GM18507 (cell line): ENCODE data around the gene MTRF1.
"Not testable (repeated sequence)": the region's sequence is repeated elsewhere in the genome, so short reads cannot be mapped to it uniquely, and the experiment has no call there.

ENCODE experiments used
- DNase-seq: peaks from one replicate; pipeline ENCODE4 v3.0.0; 2011; ENCODE audit warnings: low read depth; ENCODE audit not compliant: insufficient read length; ENCODE audit errors: extremely low spot score
- FAIRE-seq: peaks from 2 replicates; lab custom pipeline; 2011; peaks lifted over from hg19 to GRCh38; lab: Jason Lieb, UNC

Gene MTRF1

GRCh38 chr13:41284512-41285288 lies 21.3 kb upstream of the MTRF1 start:
- FAIRE-seq (no peak), DNase-seq (no peak)

DNA sequence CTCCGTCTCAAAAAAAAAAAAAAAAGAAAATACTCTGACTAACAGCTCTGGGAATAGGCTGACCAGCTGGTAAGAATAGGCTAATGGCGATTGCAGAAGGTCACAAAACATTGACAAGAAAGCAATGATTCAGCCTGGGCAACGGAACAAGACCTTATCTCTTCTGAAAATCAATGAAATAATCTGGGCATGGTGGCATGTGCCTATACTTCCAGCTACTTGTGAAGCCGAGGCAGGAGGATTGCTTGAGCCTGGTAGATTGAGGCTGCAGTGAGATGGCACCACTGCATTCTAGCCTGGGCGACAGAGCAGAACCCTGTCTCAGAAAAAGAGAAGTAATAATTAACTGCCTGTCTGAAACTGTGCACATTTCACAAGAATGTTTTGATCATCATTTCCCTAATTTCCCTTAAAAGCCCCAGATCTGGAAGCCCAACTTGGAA lies 18.8 kb upstream of the MTRF1 start:
- FAIRE-seq, result peak; percentile 12
- no peak for DNase-seq

- not testable (repeated sequence) for DNase-seq, FAIRE-seq
These were observed 15.8 kb upstream of the MTRF1 start for GRCh38 chr13:41279156-41279555.

DNA sequence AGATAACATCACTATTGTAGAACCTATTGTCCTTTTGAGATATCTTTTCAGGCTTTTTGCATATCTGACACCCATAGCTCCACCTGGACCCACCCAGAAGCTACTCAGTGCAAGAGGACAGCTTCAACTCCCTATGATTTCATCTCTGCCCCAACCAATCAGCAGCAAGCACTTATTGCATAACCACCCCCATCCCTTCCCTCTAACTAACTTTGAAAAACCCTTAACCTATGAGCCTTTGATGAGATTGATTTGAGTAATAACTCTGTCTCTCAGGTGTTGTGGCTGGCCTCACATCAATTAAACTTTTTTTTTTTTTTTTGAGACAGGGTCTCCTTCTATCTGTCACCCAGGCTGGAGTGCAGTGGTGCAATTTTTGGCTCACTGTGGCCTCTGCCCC lies 13.4 kb upstream of the MTRF1 start:
- FAIRE-seq (no peak), DNase-seq (no peak)

GRCh38 chr13:41274881-41275280 lies 11.5 kb upstream of the MTRF1 start:
- DNase-seq (no peak), FAIRE-seq (no peak)

DNA sequence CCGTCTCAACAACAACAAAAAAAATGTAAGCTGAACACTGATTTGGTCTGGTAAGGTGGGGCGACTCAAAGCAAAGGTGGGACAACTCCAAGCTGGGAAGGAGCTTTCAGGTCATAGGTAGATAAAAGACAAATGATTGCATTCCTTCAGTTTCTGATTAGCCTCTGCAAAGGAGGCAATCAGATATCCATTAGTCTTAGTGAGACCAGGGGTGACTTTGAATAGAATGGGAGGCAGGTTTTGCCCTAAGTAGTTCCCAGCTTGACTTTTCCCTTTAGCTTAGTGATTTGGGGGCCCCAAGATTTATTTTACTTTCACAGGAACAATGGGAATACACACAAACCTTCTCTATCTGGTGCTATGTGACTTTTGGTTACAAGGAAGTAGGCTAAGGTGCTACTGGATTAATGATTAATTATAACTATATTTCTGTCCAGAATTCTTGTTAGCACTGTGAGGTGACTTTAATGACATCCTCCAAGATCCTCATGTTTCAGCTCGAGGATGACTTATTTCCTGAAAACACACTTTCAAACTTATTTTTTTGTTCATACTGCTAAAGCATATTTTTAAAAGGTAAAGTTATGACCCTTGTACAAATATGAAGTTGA lies 10.6 kb upstream of the MTRF1 start:
- DNase-seq (no peak), FAIRE-seq (no peak)

GRCh38 chr13:41271456-41272285 lies 8.3 kb upstream of the MTRF1 start:
- FAIRE-seq (peak; percentile 80), DNase-seq (no peak)

DNA sequence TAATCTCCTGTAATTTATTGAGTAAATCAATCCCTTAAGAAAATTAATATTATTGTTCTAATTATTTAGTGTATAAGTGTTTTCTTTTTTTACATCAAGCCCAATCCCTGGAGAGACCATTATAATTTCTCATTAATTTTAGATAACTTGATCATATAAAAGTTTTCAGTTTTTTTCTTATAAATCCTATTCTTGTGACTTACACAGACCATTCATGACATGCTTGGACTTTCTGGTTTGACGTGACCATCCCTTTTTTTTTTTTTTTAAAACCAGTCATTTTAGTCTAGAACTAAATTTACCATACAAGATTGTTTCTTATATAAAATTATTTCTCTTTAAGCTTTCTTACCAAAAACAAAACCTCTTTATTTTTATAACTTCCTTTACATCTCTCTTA lies 5.4 kb upstream of the MTRF1 start:
- FAIRE-seq (no peak), DNase-seq (no peak)

DNA sequence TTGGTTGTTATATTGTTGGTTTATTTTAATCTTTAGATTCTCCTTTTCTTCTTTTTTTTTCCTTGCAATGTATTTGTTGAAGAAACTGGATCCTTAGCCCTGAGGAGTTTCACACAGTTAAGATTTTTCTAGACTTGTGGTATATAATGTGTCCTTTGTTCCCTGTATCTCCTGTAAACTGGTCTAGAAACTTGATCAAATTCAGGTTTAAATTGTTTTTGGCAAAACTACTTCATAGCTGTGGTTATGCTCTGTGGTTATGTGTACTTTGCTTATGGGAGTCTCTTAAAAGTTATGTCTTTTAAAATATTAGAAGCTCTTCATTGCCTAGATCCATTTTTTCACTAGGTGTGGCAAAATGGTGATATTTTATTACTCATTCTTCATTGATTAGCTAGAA lies 3.7 kb upstream of the MTRF1 start:
- no peak for DNase-seq
- FAIRE-seq, result no peak

DNA sequence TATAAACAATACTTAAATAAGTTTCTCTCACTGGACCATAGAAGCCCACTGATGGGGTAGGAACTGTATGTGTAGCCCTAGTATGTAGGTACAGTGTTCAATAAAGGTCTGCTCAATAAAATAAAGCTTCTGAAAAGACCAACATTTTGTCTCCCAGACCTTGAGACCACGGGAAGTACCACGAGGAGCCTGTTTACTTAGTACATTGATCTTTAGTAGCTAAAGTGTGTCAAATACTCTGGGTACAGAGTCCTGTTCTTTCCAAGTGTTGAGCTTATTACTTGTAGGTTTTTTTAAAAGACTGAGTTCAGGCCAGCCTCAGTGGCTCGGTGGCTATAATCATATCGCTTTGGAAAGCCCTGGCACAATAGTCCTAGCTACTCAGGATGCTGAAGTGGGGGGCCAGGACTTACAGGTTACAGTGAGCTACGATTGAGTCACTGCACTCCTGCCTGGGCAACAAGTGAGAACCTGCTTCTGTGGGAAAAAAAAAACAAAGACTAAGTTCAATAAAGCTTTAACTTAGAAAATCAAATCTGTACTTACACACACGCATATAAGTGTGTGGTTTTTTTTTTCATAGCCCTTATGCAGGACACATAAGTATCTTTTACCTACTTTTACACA lies 3.4 kb downstream of the MTRF1 start:
- DNase-seq (no peak), FAIRE-seq (no peak)

DNA sequence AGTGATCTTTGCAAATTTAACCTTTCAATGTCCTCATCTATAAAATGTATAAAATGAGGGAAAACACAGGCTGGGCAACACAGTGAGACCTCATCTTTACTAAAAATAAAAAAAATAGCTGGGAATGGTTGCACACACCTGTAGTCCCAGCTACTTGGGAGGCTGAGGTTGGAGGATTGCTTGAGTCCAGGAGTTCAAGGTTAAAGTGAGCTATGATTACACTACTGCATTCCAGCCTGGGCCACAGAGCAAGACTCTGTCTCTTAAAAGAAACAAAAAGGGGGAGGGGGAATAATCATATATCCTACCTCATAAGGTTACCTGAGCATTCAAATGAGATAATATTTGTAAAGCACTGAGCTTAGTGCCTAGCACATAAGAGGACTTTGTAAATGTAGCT lies 5.8 kb downstream of the MTRF1 start:
- no peak for DNase-seq

GRCh38 chr13:41254902-41255301 lies 8.5 kb downstream of the MTRF1 start:
- DNase-seq (no peak), FAIRE-seq (no peak)

More for the DNA sequence above, 5.8 kb downstream of the MTRF1 start:
- no peak for FAIRE-seq

DNA sequence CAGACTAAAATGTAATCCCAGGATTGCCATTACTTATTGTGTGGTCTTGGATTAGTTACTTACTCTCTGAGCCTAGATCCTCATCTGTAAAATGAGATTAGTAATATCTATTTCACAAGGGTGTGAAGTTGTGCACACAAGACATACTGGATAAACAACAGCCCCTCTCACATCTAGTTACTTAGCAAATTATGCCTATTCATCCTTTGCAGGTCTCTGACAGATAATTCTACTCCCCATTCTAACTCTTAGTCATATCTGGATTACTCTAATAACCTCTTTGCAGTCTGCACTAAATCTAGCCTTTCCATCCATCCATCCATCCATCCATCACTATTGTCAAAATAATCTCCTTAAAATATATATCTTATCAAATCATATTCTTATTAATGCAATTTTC lies 12.4 kb downstream of the MTRF1 start:
- FAIRE-seq, result no peak

DNA sequence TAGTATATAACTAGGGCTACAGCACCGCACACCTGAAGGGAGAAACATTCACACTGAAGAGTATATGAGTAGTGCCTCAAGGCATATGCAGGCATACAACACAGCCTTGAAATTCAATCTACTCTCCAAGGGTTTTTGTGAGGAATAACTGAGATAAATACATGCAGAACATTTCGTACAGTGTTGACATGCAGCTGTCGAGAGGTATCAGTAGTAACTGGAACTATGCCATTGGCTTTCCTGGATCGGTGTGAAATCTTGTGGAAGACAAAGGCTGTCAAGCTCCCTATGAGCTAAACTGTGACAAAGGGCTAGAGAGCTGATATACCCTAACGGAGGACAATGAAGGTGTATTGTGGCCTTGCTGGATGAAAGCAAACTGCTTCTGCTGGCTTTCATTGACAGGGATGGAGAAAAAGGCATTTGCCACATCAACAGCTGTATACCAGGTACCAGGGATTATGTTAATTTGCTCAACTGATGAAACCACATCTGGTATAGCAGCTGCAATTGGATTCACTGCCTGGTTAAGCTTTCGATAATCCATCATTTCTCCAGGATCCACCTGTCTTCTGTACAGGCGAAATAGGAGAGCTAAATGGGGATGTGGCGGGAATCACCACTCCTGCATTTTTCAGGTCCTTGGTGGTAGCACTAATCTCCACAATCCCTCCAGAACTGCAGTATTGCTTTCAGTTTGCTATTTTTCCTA lies 16.3 kb downstream of the MTRF1 start:
- FAIRE-seq (no peak), DNase-seq (no peak)

More for the DNA sequence above, 12.4 kb downstream of the MTRF1 start:
- no peak for DNase-seq

DNA sequence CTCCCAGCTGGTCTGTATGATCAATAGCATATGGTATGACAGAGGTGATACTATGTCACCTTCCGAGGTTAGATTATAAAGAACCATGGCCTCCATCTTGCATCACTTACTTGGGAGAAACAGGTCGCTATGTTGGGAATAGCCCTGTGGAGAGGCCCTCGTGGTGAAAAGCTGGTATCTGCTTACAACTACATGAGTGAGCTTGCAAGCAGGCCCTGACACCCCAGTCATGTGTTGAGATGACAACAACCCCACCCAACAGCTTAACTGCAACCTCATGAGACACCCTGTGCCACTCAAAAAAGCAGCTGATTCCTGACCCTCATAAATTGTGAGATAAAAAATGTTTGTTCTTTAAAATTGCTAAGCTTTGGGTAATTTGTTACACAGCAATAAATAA lies 18.8 kb downstream of the MTRF1 start:
- DNase-seq (no peak), FAIRE-seq (no peak)

DNA sequence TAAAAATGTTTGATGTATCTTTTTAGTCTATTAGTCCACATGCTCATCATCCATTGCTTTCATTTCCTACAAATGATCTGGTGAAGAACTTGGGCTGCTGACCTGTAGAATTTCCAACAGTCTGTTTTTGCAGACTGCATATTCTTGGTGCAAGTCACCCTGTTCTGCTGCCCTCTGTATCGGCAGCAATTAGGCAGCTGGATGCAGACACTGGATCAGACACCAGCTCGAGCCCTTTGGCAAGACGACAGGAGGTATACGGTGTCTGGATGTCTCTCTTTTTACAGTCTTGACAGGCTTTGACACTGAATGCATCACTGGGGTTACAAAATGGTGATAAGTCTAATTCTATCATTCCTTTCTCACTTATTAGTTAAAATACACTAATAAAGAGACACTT lies 21.8 kb downstream of the MTRF1 start:
- DNase-seq (no peak), FAIRE-seq (no peak)

GRCh38 chr13:41236369-41236768 lies 27.0 kb downstream of the MTRF1 start:
- DNase-seq, result no peak
- FAIRE-seq, result no peak

DNA sequence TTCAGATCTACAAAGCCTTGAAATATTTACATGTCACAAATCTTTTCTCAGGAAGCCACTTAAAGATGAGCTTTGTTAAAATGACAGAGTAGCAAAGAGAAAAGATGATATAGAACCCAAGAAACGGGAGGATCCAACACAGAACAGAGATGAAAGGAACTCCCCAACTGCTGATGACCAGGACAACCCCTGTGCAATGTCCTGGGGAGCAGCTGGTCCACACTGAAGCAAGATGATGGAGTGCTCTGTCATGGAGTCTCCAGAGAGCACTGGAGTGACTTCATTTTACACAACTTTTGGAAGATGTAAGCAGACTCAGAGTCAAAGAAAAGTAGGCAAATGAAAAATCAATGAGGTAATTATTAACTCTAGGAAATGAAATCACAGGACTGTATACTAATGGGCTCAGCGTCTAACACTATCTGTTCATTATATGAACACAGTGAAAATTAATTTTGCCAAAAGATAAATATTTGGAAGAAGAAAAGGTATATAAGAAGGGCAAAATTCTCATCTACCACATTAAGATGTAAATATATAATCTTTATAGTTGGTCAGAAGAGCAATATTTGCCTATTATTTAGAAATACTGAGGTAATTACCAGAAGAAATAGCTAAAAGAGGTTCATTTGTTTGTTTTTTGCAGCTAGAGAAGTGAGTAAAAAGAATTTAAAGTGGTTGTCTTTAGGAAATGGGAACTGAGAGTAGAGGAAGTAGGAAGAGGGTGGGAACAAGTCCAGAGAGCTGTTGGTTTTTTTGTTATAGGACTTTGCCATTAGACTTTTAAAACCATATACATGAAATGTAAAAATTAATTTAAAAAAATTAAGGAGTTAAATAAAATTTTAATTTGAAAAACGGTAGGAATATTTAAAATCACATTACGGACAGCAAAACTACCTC lies 30.5 kb downstream of the MTRF1 start:
- peak; percentile 44 for FAIRE-seq

More for the DNA sequence above, 30.5 kb downstream of the MTRF1 start:
- no peak for DNase-seq
